GM23248 (cell line): Measurements from ENCODE around the gene KIFC3.

ENCODE experiments used
- EZH2 ChIP-seq: fragments of 200-600 bp; sonication (generic); IDR thresholded peaks from 2 replicates; pipeline ENCODE4 v1.6.1; 2018; ENCODE audit warnings: antibody characterized with exemption, mild to moderate bottlenecking; ENCODE audit not compliant: insufficient read depth, poor library complexity, severe bottlenecking
- EZH2phosphoT487 ChIP-seq: fragments of 200-600 bp; sonication (generic); IDR thresholded peaks from 2 replicates; pipeline ENCODE4 v1.6.1; 2018; ENCODE audit warnings: antibody characterized with exemption, moderate library complexity, mild to moderate bottlenecking, low read depth; ENCODE audit not compliant: insufficient read depth

- TF ChIP-seq EZH2 (no peak), EZH2phosphoT487 (no peak)
Measured at GRCh38 chr16:57722651-57723050, 79.6 kb downstream of the KIFC3 start.
